K562 (cell line): Measurements from ENCODE around the gene FCAMR. TPM values are rescaled to one million over a fixed set of nuclear protein-coding genes. Genes with fewer than 3 reads are reported as not detected.

ENCODE experiments used
- ATAC-seq: fragments of 200-7000 bp; cut with Tn5 transposase; 3 replicates; pipeline ENCODE4 v1.9.1; 2020; ENCODE audit warnings: moderate library complexity
- BruUV-seq: library from RNA; stranded (reverse); fragments of 400-500 nt; replicated peaks from 2 replicates; lab custom pipeline; 2021; lab: Mats Ljungman, UMichigan
- CTCF ChIA-PET: fragments of 300-600 bp; formaldehyde crosslinking; extraction: SDS; loops from one replicate; lab custom pipeline; 2021; ENCODE audit warnings: low intra/inter-chr PET ratio; lab: Yijun Ruan, JAX
- POLR2A ChIA-PET: fragments of 300-600, 350-650 bp; sonication (Branson Sonifier 250); formaldehyde crosslinking; extraction: SDS; loops from one replicate; lab custom pipeline; 2021; ENCODE audit warnings: antibody characterized with exemption, inconsistent platforms; lab: Yijun Ruan, JAX
- DNase-seq, 4 experiments: peaks; one replicate each; pipeline versions ENCODE4 v3.0.0 to v3.0.0-alpha.2; 2011 to 2018; ENCODE audit warnings: low spot score in 3 of 4, mixed read lengths in 3 of 4; ENCODE audit errors: extremely low read depth in 1 of 4
- FAIRE-seq: peaks from 2 replicates; lab custom pipeline; 2011; peaks lifted over from hg19 to GRCh38; lab: Jason Lieb, UNC
- H2AFZ ChIP-seq: 2 replicates; pipeline ENCODE4 v1.6.0; 2011; ENCODE audit warnings: low read depth, low read length, control low read depth, inconsistent platforms
- H3K27ac ChIP-seq: fragments of 200-600 bp; 3 replicates; pipeline ENCODE4 v1.8.0; 2011; ENCODE audit warnings: low read depth, mild to moderate bottlenecking, control low read depth, inconsistent platforms, low read length, moderate library complexity, mixed read lengths; ENCODE audit errors: extremely low read depth
- H3K27me3 ChIP-seq, 2 experiments: fragments of 300-600 bp in 1 of 2; 2 replicates in 1 of 2; 3 replicates in 1 of 2; pipeline versions ENCODE4 v1.6.0 to v1.8.0; 2011; ENCODE audit warnings: inconsistent platforms in 2 of 2, low read length in 2 of 2, mild to moderate bottlenecking in 1 of 2, mixed read lengths in 1 of 2, moderate library complexity in 1 of 2; ENCODE audit not compliant: control insufficient read depth in 2 of 2, insufficient read depth in 2 of 2
- H3K36me3 ChIP-seq: fragments of 300-600 bp; 3 replicates; pipeline ENCODE4 v1.8.0; 2011; ENCODE audit warnings: mild to moderate bottlenecking, low read length, inconsistent platforms; ENCODE audit not compliant: control insufficient read depth, insufficient read depth
- H3K4me1 ChIP-seq, 2 experiments: fragments of 200-600 bp in 1 of 2; replicated peaks in 1 of 2; 2 replicates in 1 of 2; 3 replicates in 1 of 2; pipeline versions ENCODE4 v1.5.1 to v1.8.0; 2011; ENCODE audit warnings: inconsistent platforms in 2 of 2, low read length in 2 of 2, mild to moderate bottlenecking in 1 of 2, mixed read lengths in 1 of 2, moderate library complexity in 1 of 2; ENCODE audit not compliant: control insufficient read depth in 2 of 2, insufficient read depth in 2 of 2
- H3K4me2 ChIP-seq: 2 replicates; pipeline ENCODE4 v1.6.1; 2011; ENCODE audit warnings: low read length, control low read depth, inconsistent platforms, mixed read lengths; ENCODE audit not compliant: insufficient read depth
- H3K4me3 ChIP-seq: fragments of 200-600 bp; sonication (generic), shearing (Covaris generic); 2 replicates; pipeline ENCODE4 v1.5.1; 2016; ENCODE audit warnings: control low read depth, inconsistent platforms
- H3K79me2 ChIP-seq: fragments of 200-600 bp; 3 replicates; pipeline ENCODE4 v1.8.0; 2011; ENCODE audit warnings: low read length, inconsistent platforms; ENCODE audit not compliant: control insufficient read depth, insufficient read depth
- H3K9ac ChIP-seq, 2 experiments: 2 replicates each; pipeline versions ENCODE4 v1.6.0 to v1.6.1; 2011; ENCODE audit warnings: low read depth in 2 of 2, low read length in 2 of 2, control low read depth in 1 of 2, inconsistent platforms in 1 of 2, mild to moderate bottlenecking in 1 of 2, mixed read lengths in 1 of 2; ENCODE audit not compliant: insufficient read depth in 1 of 2
- H3K9me1 ChIP-seq: one replicate; pipeline ENCODE4 v1.6.0; 2011; ENCODE audit warnings: inconsistent platforms, mild to moderate bottlenecking, low read length, moderate library complexity; ENCODE audit not compliant: control insufficient read depth, insufficient read depth
- H3K9me3 ChIP-seq: replicated peaks from 2 replicates; pipeline ENCODE4 v1.5.1; 2011; ENCODE audit warnings: low read depth, low read length, inconsistent platforms; ENCODE audit not compliant: control insufficient read depth, insufficient read depth
- H4K20me1 ChIP-seq: replicated peaks from 2 replicates; pipeline ENCODE4 v1.6.1; 2011; ENCODE audit warnings: low read length, inconsistent platforms, mixed read lengths; ENCODE audit not compliant: control insufficient read depth, insufficient read depth
- EGR1 ChIP-seq: fragments of 450-650 bp; conservative IDR thresholded peaks from 2 replicates; pipeline ENCODE4 v1.6.1; 2017; ENCODE audit warnings: mild to moderate bottlenecking
- FOXK1 ChIP-seq: sonication (generic); formaldehyde crosslinking; IDR thresholded peaks from 2 replicates; pipeline ENCODE4 v1.8.0; 2022; ENCODE audit warnings: missing genetic modification reagents, mild to moderate bottlenecking, borderline replicate concordance
- FUS ChIP-seq: fragments of 200-400 bp; formaldehyde crosslinking; optimal IDR thresholded peaks from 2 replicates; pipeline ENCODE3; 2017; ENCODE audit warnings: low read depth, low read length
- SMC3 ChIP-seq: conservative IDR thresholded peaks from 2 replicates; pipeline ENCODE4 v1.6.1; 2011; ENCODE audit warnings: low read depth, low read length, improper control_type of control experiment; ENCODE audit not compliant: insufficient read depth
- TAF7 ChIP-seq: fragments of 450-650 bp; IDR thresholded peaks from 2 replicates; pipeline ENCODE4 v1.6.1; 2016; ENCODE audit warnings: missing genetic modification characterization, missing compliant biosample characterization
- TEAD4 ChIP-seq, 2 experiments: sonication (generic) in 1 of 2; formaldehyde crosslinking in 1 of 2; IDR thresholded peaks; 2 replicates each; pipeline versions ENCODE4 v1.6.1 to v1.8.0; 2012 to 2022; ENCODE audit warnings: borderline replicate concordance in 1 of 2, inconsistent platforms in 1 of 2, low read length in 1 of 2, mild to moderate bottlenecking in 1 of 2, missing genetic modification reagents in 1 of 2
- ZNF12 ChIP-seq: sonication (generic); formaldehyde crosslinking; IDR thresholded peaks from 2 replicates; pipeline ENCODE4 v1.4.0; 2020; ENCODE audit warnings: mild to moderate bottlenecking, missing genetic modification reagents
- WGBS: fragments of 100-300 bp; shearing (Covaris generic); methylation state at CpG from one replicate; pipeline ENCODE4 v1.1.6; 2016; ENCODE audit warnings: low coverage, mixed read lengths; ENCODE audit not compliant: insufficient coverage; ENCODE audit errors: missing lambda C conversion rate; 5-methylcytosine and 5-hydroxymethylcytosine counted together
- in situ Hi-C: fragments of 300-500 bp; cut with MboI; formaldehyde crosslinking; loops from 4 replicates; pipeline ENCODE4 v1.15.0; 2018; ENCODE audit warnings: inconsistent platforms, mixed read lengths
- intact Hi-C: fragments of 100-400 bp; cut with micrococcal nuclease; formaldehyde crosslinking; loops from 2 replicates; pipeline ENCODE4 v1.14.2; 2022
- polyA plus RNA-seq, 8 experiments: library from polyadenylated mRNA; depleted of rRNA in 4 of 8; stranded (reverse) in 5 of 8; unstranded in 3 of 8; fragments of >200 nt; fragmentation: Nextera tagmentation in 2 of 8; fragmentation: Illumina TruSeq in 1 of 8; extraction: Ambion mirVana in 2 of 8; extraction: Trizol in 1 of 8; gene quantifications; 2 replicates each; pipeline versions ENCODE4 v1.2.1 to v1.2.3, GENCODE V29; 2011 to 2014; ENCODE audit warnings: inconsistent platforms in 1 of 8, missing spikeins in 1 of 8
- total RNA-seq, 7 experiments: library from RNA; depleted of rRNA in 6 of 7; stranded (reverse); fragments of >200 nt in 6 of 7; fragmentation: Illumina TruSeq in 2 of 7; extraction: Trizol in 2 of 7; gene quantifications; 2 replicates each; pipeline versions ENCODE4 v1.2.1 to v1.2.3, GENCODE V29; 2011 to 2021; ENCODE audit warnings: low replicate concordance in 1 of 7
- TF ChIP-seq, protein P1 (sequence below), 3 experiments: IDR thresholded peaks in 2 of 3; conservative IDR thresholded peaks in 1 of 3; 2 replicates each; pipeline ENCODE4 v1.5.1; 2011 to 2012; ENCODE audit warnings: low read length in 3 of 3, mild to moderate bottlenecking in 3 of 3, control low read depth in 2 of 3, improper control_type of control experiment in 1 of 3, inconsistent platforms in 1 of 3, low read depth in 1 of 3, mixed read lengths in 1 of 3, moderate library complexity in 1 of 3; ENCODE audit not compliant: insufficient read depth in 2 of 3
- TF ChIP-seq, protein P2 (sequence below): IDR thresholded peaks from 2 replicates; pipeline ENCODE4 v1.6.1; 2012; ENCODE audit warnings: low read depth, low read length, improper control_type of control experiment, borderline replicate concordance
- TF ChIP-seq, protein P3 (sequence below): fragments of 250-450 bp; sonication (Bioruptor Pico); IDR thresholded peaks from 2 replicates; pipeline ENCODE4 v1.5.0; 2022; ENCODE audit warnings: mild to moderate bottlenecking

Gene FCAMR
- total and polyA plus RNA-seq, 9 of the 15 experiments (the other 6 are each of a cell fraction or from before 2014, with no cell fraction given) = not detected

DNA sequence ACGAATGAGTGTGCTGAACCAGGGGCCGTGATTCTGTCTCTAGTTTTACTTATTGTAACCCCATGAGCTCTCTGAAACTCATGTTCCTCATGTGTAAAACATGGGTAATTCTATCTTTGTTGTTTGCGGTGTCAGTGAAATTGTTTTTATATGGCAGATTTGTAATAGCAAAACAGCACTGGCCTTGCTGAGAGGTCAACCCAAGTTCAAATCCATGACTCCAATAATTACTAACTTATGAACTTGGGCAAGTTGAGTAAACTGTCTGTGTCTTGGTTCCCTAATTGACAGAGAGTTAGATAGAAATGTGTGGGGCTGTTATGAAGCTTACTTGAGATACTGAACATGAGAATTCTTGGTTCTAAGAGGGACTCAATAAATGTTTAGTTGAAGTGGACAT is 44.5 kb upstream of the FCAMR start:
- 77% methylated on average over 3 of the region's 3 CpGs for WGBS
- no peak for FAIRE-seq
- POLR2A ChIA-PET = interaction anchor here (1.1 to 3.2 kb wide), 3 partner anchors 10 to 54 kb away, joined by 3 to 18 read pairs (median 3); no protein-coding TSS in a partner anchor

More for the DNA sequence above, 44.5 kb upstream of the FCAMR start:
- BruUV-seq = no TSS peak
- CTCF ChIA-PET = no interaction called here
- Histone ChIP-seq H3K9me3 (peaks cover 3% of the 10 kb centered on the region; the same call in 1 of the 2 replicates), H3K4me2 (no peak overlapping the region), H3K79me2 (no peaks in the 10 kb centered on the region), H3K36me3 (no peaks in the 10 kb centered on the region), H3K9me1 (peaks cover 5% of the 10 kb centered on the region), H4K20me1 (no peaks in the 10 kb centered on the region), H3K4me1 (peaks cover 28 to 57% of the 10 kb centered on the region in 2 experiments), H3K9ac (no peak overlapping the region), H2AFZ (peak overlapping the region; percentile 4; the same call in 1 of the 2 replicates), H3K27ac (no peak overlapping the region), H3K27me3 (no peaks in the 10 kb centered on the region), H3K4me3 (no peak overlapping the region)
- no peak for DNase-seq
- ATAC-seq = no peak
- intact Hi-C loops (no loop called here), in situ Hi-C loops (no loop called here)
- TF ChIP-seq TAF7 (tag) = no peak
- TF ChIP-seq EGR1 = no peak
- TF ChIP-seq, protein P1, sequence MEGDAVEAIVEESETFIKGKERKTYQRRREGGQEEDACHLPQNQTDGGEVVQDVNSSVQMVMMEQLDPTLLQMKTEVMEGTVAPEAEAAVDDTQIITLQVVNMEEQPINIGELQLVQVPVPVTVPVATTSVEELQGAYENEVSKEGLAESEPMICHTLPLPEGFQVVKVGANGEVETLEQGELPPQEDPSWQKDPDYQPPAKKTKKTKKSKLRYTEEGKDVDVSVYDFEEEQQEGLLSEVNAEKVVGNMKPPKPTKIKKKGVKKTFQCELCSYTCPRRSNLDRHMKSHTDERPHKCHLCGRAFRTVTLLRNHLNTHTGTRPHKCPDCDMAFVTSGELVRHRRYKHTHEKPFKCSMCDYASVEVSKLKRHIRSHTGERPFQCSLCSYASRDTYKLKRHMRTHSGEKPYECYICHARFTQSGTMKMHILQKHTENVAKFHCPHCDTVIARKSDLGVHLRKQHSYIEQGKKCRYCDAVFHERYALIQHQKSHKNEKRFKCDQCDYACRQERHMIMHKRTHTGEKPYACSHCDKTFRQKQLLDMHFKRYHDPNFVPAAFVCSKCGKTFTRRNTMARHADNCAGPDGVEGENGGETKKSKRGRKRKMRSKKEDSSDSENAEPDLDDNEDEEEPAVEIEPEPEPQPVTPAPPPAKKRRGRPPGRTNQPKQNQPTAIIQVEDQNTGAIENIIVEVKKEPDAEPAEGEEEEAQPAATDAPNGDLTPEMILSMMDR (IDR thresholded peaks at IDR 0.05 in 2 of 3, conservative IDR thresholded peaks at IDR 0.05 in 1 of 3; ENCODE audit: insufficient read depth in 2 of 3, low read depth in 1 of 3, low read length in 3 of 3) = no peak
- no peak for TF ChIP-seq FOXK1 (CRISPR knock-in tag)
- no peak for TF ChIP-seq ZNF12
- TF ChIP-seq, protein P2, sequence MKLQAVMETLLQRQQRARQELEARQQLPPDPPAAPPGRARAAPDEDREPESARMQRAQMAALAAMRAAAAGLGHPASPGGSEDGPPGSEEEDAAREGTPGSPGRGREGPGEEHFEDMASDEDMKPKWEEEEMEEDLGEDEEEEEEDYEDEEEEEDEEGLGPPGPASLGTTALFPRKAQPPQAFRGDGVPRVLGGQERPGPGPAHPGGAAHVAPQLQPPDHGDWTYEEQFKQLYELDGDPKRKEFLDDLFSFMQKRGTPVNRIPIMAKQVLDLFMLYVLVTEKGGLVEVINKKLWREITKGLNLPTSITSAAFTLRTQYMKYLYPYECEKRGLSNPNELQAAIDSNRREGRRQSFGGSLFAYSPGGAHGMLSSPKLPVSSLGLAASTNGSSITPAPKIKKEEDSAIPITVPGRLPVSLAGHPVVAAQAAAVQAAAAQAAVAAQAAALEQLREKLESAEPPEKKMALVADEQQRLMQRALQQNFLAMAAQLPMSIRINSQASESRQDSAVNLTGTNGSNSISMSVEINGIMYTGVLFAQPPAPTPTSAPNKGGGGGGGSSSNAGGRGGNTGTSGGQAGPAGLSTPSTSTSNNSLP = no peak
- no peak for TF ChIP-seq FUS
- TF ChIP-seq TEAD4 (IDR thresholded peaks at IDR 0.05; ENCODE audit: low read length) = no peak
- TF ChIP-seq TEAD4 (CRISPR knock-in tag; IDR thresholded peaks at IDR 0.05; ENCODE audit: borderline replicate concordance) = no peak
- TF ChIP-seq, protein P3, sequence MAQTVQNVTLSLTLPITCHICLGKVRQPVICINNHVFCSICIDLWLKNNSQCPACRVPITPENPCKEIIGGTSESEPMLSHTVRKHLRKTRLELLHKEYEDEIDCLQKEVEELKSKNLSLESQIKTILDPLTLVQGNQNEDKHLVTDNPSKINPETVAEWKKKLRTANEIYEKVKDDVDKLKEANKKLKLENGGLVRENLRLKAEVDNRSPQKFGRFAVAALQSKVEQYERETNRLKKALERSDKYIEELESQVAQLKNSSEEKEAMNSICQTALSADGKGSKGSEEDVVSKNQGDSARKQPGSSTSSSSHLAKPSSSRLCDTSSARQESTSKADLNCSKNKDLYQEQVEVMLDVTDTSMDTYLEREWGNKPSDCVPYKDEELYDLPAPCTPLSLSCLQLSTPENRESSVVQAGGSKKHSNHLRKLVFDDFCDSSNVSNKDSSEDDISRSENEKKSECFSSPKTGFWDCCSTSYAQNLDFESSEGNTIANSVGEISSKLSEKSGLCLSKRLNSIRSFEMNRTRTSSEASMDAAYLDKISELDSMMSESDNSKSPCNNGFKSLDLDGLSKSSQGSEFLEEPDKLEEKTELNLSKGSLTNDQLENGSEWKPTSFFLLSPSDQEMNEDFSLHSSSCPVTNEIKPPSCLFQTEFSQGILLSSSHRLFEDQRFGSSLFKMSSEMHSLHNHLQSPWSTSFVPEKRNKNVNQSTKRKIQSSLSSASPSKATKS = no peak
- no peak for TF ChIP-seq SMC3
